ENCODE measurements around the gene MRPL52. TPM values are rescaled to one million over a fixed set of nuclear protein-coding genes. Genes with fewer than 3 reads are reported as not detected.

Gene MRPL52
- polyA plus RNA-seq, 3 donors = 32.3 to 164 (median 130) TPM

DNA sequence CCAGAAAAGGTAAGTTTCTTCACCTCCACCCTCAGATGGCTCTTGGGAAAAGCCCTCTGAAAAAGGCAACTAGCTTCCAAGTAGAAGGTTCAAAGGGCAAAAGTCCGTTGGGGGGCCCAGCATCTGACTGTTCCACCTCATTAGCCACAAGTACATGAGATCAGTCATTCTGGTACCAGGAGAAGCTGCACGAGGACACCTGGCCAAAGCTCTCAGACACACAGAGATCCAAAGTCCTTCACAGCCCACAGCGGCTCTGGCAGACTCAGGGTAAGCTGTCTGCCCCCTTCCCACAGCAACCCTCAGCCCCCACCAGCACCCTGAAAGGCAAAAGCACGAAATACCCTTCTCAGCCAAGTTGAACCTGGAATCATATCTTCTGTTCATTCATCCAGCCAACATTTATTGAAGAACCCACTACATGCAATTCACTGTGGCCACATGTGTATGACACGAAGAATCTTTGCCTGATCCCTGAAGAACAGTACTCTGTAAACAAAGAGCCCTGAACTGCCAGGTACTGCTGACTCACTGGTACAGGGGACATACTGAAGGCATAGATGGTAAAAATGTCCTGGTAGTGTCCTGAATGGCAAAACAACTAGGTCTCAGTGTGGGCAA, 33.5 kb upstream of the MRPL52 start:
- intact Hi-C loops (cut with micrococcal nuclease) = no loop called here
- H3K36me3 Mint-ChIP-seq = peaks cover 58 to 84% of the 10 kb centered on the region in 2 donors
- H3K4me3 ChIP-seq (replicated peaks in 1 of 3; ENCODE audit: low read depth in 2 of 3, low read length in 3 of 3) = no peak overlapping the region
- no peaks in the 10 kb centered on the region for H3K27me3 ChIP-seq (ENCODE audit: control insufficient read depth in 2 of 2, insufficient read depth in 2 of 2, low read length in 2 of 2)
- peaks cover 77% of the 10 kb centered on the region for H3K4me1 Mint-ChIP-seq
- no peak overlapping the region for H3K4me2 ChIP-seq (replicated peaks; ENCODE audit: extremely low read depth, low read length, poor library complexity, severe bottlenecking)
- H3K79me2 ChIP-seq (ENCODE audit: insufficient read depth, low read length) = peaks cover 96% of the 10 kb centered on the region
- H3K27ac ChIP-seq (ENCODE audit: low read depth in 1 of 2, low read length in 2 of 2) = peak overlapping the region in 1 of 2 donors; percentile 12
- TF ChIP-seq, protein P1, sequence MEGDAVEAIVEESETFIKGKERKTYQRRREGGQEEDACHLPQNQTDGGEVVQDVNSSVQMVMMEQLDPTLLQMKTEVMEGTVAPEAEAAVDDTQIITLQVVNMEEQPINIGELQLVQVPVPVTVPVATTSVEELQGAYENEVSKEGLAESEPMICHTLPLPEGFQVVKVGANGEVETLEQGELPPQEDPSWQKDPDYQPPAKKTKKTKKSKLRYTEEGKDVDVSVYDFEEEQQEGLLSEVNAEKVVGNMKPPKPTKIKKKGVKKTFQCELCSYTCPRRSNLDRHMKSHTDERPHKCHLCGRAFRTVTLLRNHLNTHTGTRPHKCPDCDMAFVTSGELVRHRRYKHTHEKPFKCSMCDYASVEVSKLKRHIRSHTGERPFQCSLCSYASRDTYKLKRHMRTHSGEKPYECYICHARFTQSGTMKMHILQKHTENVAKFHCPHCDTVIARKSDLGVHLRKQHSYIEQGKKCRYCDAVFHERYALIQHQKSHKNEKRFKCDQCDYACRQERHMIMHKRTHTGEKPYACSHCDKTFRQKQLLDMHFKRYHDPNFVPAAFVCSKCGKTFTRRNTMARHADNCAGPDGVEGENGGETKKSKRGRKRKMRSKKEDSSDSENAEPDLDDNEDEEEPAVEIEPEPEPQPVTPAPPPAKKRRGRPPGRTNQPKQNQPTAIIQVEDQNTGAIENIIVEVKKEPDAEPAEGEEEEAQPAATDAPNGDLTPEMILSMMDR (IDR thresholded peaks at IDR 0.05) = no peak
- H3K4me1 ChIP-seq (ENCODE audit: control insufficient read depth in 1 of 2, insufficient read depth in 2 of 2, low read length in 2 of 2) = peaks cover 65 to 73% of the 10 kb centered on the region in 2 donors
- peaks cover 27 to 58% of the 10 kb centered on the region in 2 donors for H3K36me3 ChIP-seq (replicated peaks in 1 of 2; ENCODE audit: control insufficient read depth in 1 of 2, insufficient read depth in 2 of 2, low read length in 2 of 2)
- DNase-seq = no peak
- no peaks in the 10 kb centered on the region for H3K27me3 Mint-ChIP-seq (ENCODE audit: low read depth in 3 of 3)
- no peak overlapping the region for H3K4me3 Mint-ChIP-seq
- H3K9ac ChIP-seq (ENCODE audit: insufficient read depth, low read length, poor library complexity, severe bottlenecking) = no peak overlapping the region
- H4K20me1 ChIP-seq (ENCODE audit: insufficient read depth, low read length) = peaks cover 54% of the 10 kb centered on the region
- WGBS (ENCODE audit: insufficient coverage) = 91% methylated on average over 3 of the region's 5 CpGs
- no peak overlapping the region for H2AFZ ChIP-seq (ENCODE audit: insufficient read depth, low read depth, low read length, poor library complexity, severe bottlenecking)
- peak overlapping the region in 2 of 7 donors; percentile 7 to 28 for H3K27ac Mint-ChIP-seq
- peaks cover 0 to 2% (median 0%) of the 10 kb centered on the region in 7 donors for H3K9me3 Mint-ChIP-seq
- H3K9me3 ChIP-seq (replicated peaks in 1 of 2; ENCODE audit: control insufficient read depth in 1 of 2, insufficient read depth in 1 of 2, low read length in 2 of 2) = no peaks in the 10 kb centered on the region

DNA sequence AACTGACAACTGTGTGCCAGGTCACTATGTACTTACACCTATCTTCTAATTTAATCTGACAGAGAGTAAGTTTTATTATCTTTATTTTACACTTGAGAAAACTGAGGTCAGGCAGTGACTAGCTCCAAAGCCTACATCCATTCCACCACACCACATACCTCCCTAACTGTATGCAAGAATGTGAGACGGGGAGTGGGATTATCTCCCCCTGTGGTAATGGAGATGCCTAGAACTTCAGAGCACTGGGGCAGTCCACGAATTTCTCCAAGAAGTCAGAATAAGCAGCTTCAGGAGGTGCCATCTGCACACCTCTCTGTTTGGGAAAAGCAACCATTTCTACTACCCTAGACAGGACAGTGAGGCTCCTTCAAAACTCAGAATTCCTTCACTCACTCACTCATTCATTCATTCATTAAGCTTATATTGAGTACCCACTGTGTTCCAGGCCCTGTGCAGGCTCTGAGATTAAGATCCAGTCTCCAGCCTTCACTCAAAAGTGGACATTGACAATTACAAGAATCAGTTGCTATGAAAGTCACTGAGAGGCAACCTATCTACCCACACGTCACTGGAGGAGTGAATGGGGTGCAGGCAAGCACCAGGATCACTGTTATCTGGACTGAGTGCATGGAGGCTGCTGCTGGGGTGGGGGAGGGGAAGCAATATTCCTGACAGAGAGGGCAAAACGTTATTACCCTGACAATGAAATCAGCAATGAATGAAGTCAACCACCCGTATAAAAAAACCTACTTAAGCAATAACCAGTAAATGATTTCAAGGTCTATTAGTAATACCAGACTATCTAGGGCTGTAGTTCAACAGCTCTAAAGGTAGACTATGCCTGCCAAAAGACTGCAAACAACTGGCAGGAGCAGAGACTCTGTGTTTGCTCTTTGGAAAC, 32.4 kb upstream of the MRPL52 start:
- Mint-ChIP-seq H3K36me3 (peaks cover 59 to 84% of the 10 kb centered on the region in 2 donors), H3K4me1 (peaks cover 77% of the 10 kb centered on the region), H3K9me3 (peaks cover 0 to 2% (median 0%) of the 10 kb centered on the region in 7 donors), H3K27ac (peak overlapping the region; percentile 86 to 95 (median 91)), H3K4me3 (peak overlapping the region in 1 of 2 donors; percentile 35), H3K27me3 (ENCODE audit: low read depth in 3 of 3) (peaks cover 0 to 2% (median 0%) of the 10 kb centered on the region in 3 donors)
- DNase-seq = no peak
- H3K9ac ChIP-seq (ENCODE audit: insufficient read depth, low read length, poor library complexity, severe bottlenecking) = no peak overlapping the region
- H4K20me1 ChIP-seq (ENCODE audit: insufficient read depth, low read length) = peaks cover 63% of the 10 kb centered on the region
- TF ChIP-seq, protein P1 (IDR thresholded peaks at IDR 0.05) = no peak
- intact Hi-C loops (cut with micrococcal nuclease) = no loop called here
- peak overlapping the region; percentile 60 to 82 for H3K27ac ChIP-seq (ENCODE audit: low read depth in 1 of 2, low read length in 2 of 2)
- WGBS (ENCODE audit: insufficient coverage) = no CpG with 5 or more reads among the region's 5 CpGs
- peaks cover 65 to 73% of the 10 kb centered on the region in 2 donors for H3K4me1 ChIP-seq (ENCODE audit: control insufficient read depth in 1 of 2, insufficient read depth in 2 of 2, low read length in 2 of 2)
- peaks cover 31 to 66% of the 10 kb centered on the region in 2 donors for H3K36me3 ChIP-seq (replicated peaks in 1 of 2; ENCODE audit: control insufficient read depth in 1 of 2, insufficient read depth in 2 of 2, low read length in 2 of 2)
- H3K79me2 ChIP-seq (ENCODE audit: insufficient read depth, low read length) = peaks cover 96% of the 10 kb centered on the region
- H3K27me3 ChIP-seq (ENCODE audit: control insufficient read depth in 2 of 2, insufficient read depth in 2 of 2, low read length in 2 of 2) = no peaks in the 10 kb centered on the region
- H3K4me3 ChIP-seq (replicated peaks in 1 of 3; ENCODE audit: low read depth in 2 of 3, low read length in 3 of 3) = peak overlapping the region in 1 of 3 experiments; percentile 65
- H3K9me3 ChIP-seq (replicated peaks in 1 of 2; ENCODE audit: control insufficient read depth in 1 of 2, insufficient read depth in 1 of 2, low read length in 2 of 2) = no peaks in the 10 kb centered on the region
- H2AFZ ChIP-seq (ENCODE audit: insufficient read depth, low read depth, low read length, poor library complexity, severe bottlenecking) = no peak overlapping the region
- H3K4me2 ChIP-seq (replicated peaks; ENCODE audit: extremely low read depth, low read length, poor library complexity, severe bottlenecking) = peak overlapping the region; percentile 81

All from CD14-positive monocyte (primary cell).